Forelimb muscle (tissue), 1 donor: ENCODE data around the gene FSD1. TPM values are rescaled to one million over a fixed set of nuclear protein-coding genes. Genes with fewer than 3 reads are reported as not detected.
"Not testable (repeated sequence)": the region's sequence is repeated elsewhere in the genome, so short reads cannot be mapped to it uniquely, and the experiment has no call there.

Experiments
- DNase-seq: peaks from one replicate; pipeline ENCODE4 v3.0.0-alpha.2; 2013; ENCODE audit warnings: low read depth
- polyA plus RNA-seq: library from polyadenylated mRNA; unstranded; fragments of 120-200 nt; gene quantifications from one replicate; pipeline ENCODE4 v1.2.1, GENCODE V29; 2013; ENCODE audit not compliant: insufficient read length

The FSD1 gene
- polyA plus RNA-seq, 1 donor, result 2.4 TPM

DNA sequence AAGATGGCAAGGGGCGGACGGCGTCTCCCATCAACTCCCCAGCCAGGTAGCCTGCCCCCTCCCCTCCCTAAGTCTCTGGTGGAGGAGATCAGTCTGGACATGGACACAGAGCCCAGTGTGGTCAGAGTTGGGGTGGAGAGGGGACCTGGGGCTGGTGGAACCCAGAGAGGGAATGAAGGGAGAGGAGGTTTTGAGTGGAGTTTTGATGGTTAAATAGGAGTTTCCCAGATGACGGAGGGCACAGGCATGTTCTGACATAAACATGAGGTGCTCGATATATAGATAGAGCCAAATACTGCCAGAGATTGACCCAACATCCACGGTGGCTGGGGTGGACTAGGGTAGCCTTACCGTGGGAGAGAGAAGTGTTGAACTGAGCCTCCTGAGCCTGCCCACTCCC lies 14.1 kb downstream of the FSD1 start:
- DNase-seq, result no peak

- no peak for DNase-seq
These were observed 14.8 kb downstream of the FSD1 start for GRCh38 chr19:4319067-4319718.

DNA sequence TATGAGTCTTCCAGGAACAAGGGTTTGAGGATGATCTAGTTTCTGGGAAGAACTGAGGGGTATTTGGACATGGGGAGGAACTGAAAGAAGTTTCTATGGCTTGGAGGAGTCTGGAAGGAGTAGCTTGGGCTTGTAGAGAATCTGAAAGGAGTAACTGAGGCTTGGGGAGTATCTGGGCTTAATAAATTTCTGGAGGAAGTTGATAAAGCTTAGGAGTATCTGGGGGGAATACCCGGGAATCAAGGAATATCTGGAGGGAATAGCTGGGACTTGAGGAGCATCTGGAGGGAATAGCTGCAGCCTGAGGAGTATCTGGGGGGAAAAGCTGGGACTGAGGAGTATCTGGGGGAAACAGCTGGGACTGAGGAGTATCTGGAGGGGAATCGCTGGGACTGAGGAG lies 16.0 kb downstream of the FSD1 start:
- DNase-seq, result no peak

DNA sequence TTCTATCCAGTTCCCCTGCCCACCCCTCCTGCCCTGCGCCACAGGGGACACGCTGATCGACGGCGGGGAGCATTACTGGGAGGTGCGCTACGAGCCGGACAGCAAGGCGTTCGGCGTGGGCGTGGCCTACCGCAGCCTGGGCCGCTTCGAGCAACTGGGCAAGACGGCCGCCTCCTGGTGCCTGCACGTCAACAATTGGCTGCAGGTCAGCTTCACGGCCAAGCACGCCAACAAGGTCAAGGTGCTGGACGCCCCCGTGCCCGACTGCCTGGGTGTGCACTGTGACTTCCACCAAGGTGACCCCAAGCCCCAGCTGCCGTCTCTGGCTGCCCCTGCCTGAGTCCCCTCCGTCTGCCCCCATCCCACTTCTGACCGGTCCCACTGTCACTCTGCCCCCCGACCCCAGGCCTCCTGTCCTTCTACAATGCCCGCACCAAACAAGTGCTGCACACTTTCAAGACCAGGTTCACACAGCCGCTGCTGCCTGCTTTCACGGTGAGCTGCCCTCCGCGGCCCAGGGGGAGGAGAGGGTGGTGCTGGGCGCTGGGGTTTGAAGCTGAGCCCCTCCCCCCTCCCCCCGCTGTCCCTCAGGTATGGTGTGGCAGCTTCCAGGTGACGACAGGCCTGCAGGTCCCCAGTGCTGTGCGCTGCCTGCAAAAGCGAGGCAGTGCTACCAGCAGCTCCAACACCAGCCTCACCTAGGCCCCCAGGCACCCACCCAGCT lies 18.7 kb downstream of the FSD1 start:
- DNase-seq, result no peak

DNA sequence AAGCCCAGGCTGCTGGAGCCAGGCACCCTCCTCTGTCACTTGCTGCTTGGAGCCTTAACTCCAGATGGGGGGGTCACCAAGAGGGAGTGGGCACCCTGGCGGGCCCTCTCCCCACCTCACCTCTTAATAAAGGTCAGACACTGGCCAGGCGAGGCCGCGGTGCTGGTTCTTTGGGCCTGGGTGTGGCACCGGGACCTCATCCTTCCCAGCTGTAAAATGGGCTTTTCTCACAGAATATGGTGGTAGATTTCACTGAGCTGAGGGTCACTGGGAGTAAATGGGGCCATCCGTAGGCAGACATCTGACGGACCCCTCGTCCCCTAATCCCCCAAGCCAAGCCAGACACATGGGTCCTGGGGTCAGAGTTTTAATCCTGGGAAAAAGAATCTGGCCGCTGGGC lies 19.3 kb downstream of the FSD1 start:
- DNase-seq, result no peak

- no peak for DNase-seq
These were observed 19.8 kb downstream of the FSD1 start for GRCh38 chr19:4324228-4324627.

DNA sequence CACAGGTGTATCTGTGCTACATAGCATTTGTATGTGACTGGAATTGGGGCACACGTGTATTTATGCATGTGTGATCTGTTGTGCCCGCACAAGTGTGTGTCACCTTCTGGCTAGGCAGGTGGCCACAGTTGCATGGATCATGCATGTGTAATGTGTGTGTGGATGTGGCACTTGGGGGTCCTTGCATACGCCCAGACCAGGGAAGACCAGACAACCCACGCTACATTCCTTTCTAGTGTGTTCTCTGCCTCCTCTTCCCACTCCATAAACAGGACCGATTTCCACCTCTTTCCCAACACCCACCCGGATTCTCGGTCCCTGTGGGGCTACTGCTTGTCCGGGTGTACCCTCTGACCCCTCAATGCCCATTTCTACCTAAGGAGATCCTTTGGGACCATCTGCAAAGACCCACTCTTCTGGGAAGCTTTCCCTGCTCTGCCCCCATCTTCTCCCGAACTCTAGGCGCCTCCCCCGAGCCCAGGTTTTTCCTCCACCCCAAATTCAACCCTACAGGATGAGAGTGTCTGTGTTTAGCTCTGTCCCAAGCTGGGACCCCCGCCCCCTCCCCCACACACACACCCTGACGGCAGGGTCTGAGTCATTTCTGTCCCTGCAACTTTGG lies 21.9 kb downstream of the FSD1 start:
- DNase-seq, result no peak

GRCh38 chr19:4326837-4327251 lies 22.4 kb downstream of the FSD1 start:
- DNase-seq, result no peak

- DNase-seq, result no peak
These were observed 23.0 kb downstream of the FSD1 start for GRCh38 chr19:4327252-4327876.

- no peak for DNase-seq
These were observed 23.5 kb downstream of the FSD1 start for GRCh38 chr19:4327877-4328242.

DNA sequence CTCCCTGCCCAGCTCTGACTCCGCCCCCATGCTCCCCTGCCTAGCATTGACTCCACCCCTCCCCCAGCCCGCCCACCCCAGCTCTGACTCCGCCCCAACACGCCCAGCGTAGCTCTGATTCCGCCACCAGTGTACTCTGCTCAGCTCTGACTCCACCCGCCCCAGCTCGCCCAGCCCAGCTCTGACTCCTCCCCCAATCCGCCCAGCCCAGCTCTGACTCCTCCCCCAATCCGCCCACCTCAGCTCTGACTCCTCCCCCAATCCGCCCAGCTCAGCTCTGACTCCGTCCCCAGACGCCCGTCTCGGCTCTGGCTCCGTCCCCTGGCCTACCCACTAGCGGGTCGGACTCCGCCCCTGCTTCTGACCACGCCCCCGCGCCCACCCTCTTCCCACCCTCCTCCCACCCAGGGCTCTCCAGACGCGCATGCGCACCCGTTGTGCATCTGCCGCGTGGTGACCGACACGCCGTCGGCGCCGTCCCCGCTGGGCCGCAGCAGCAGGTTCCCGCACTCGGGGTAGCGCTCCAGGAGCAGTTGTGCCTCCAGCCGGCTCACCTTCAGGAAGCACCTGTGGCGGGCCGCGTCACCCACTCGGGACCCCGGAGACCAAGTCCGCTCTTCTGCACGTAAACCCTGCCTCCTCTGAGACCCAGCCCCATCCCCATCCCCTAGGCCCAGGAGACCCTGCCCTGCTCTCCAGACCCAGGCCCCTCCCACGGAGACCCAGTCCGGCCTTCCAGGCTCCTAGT lies 24.0 kb downstream of the FSD1 start:
- peak; percentile 59 for DNase-seq

DNA sequence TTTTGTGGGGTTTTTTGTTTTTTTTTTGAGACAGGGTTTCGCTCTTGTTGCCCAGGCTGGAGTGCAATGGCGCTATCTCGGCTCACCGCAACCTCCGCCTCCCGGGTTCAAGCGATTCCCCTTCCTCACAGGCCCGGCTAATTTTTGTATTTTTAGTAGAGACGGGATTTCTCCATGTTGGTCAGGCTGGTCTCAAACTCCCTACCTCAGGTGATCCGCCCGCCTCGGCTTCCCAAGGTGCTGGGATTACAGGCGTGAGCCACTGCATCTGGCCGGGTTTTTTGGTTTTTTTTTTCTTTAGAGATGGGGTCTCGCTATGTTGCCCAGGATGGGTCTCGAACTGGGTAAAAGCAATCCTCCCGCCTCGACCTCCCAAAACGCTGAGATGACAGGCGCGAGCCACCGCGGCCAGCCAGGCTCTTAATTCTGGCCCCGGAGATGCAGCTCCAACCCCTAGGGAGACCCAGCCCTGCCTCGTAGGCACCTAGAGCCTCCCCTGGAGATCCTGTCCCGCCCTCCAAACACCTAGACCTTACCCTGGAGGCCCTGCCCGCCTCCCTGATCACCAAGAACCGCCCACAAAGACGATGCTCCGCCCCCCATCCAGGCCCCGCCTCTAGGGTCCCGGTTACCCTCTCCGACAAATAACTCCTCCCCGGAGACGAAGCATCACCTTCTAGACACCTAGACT lies 24.7 kb downstream of the FSD1 start:
- not testable (repeated sequence) for DNase-seq

- no peak for DNase-seq
These were observed 25.5 kb downstream of the FSD1 start for GRCh38 chr19:4329858-4330257.

DNA sequence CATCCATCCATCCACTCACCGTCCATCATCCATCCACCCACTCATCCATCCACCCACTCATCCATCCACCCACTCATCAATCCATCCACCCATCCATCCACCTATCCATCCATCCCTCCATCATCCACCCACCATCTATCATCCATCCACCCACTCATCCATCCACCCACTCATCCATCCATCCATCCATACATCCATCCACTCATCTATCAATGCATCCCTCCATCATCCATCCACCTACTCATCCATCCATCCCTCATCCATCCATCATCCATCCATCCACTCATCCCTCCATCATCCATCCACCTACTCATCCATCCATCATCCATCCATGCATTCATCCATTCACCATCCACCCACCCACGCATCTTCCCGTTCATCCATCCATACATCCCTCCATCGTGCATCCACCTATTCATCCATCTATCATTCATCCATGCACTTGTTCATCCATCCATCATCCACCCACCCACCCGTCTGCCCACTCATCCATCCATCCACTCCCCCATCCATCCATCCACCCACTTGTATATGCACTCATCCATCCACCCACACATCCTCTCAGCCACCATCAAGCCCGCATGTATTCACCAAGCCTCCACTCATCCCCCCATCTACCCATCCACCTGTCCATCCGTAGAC lies 30.7 kb downstream of the FSD1 start:
- DNase-seq, result no peak

DNA sequence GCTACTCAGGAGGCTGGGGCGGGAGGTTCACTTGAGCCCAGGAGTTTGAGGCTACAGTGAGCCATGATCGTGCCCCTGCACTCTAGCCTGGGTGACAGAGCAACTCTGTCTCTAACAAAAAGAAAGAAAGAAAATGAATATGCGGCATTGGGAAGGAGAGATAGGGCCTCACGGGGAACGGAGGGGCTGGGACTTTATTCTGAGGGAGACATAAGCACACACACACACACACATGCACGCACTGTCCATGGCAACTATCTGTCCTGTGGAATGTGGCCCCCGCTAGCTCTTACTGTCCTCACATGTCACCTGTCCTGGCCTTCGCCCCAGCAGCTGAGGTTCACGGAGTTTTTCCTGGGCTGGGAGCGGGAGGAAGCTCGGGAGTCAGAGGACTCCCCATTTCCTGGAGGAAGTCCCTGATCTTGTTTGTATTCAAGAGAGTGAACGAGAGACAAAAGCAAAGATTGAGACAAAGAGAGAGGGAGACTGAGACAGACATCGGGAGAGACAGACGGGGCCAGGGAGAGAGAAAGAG lies 33.6 kb downstream of the FSD1 start:
- no peak for DNase-seq

DNA sequence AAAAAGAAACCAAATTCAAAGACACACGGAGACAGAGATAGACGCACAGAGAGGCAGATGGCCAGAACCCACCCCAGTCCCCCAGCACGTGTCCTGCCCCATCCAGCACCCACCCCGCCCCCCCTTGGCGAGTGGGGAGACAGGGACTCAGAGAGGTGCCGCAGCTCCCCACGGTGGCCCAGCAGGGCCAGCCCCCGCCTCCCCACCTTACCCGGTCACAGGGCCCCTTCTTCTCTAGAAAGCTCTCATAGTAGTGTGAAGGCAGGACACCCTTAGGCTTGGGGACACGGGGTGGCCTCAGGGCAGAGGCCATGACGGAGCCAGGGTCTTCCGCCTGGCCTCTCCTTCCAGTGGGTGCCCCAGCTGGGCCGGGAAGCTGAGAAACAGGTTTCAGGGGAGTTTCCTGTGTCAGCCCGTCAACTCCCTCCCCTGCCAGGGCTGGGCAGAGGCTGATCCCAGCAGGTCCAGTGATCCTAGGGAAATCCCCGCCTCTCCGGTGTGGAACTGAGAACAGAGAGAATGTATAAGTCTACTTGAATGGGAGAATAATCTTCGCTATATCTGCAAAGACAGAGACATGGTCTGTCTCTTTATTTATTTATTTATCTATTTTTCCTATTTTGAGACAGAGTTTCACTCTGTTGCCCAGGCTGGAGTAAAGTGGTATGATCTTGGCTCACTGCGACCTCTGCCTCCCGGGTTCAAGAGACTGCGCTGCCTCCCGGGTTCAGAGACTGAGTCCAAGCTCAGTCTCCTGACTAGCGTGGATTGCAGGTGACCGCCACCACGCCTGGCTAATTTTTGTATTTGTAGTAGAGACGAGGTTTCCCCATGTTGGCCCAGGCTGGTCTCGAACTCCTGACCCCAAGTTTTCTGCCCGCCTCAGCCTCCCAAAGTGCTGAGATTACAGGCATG lies 34.3 kb downstream of the FSD1 start, which contains the start of gene STAP2:
Gene STAP2, minus strand, starts transcription at position 387 of the 915 bp plus-strand sequence. Its CDS starts 74 bp downstream, at position 313.
- DNase-seq, result no peak

DNA sequence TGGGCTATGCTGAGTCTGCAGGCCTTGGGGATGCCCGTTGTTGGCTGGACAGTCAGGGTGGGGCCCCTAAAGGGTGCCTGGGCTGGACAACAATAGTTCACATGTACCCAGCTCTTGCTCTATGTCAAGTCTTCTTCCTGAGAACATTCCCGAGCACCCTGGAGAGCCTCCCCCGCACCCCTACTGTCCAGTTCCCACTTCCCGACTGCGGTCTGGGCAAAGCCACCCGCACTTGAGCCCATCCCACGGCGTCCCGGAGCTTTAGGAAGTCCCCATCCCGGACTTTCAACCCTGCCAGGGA lies 37.9 kb downstream of the FSD1 start:
- no peak for DNase-seq

DNA sequence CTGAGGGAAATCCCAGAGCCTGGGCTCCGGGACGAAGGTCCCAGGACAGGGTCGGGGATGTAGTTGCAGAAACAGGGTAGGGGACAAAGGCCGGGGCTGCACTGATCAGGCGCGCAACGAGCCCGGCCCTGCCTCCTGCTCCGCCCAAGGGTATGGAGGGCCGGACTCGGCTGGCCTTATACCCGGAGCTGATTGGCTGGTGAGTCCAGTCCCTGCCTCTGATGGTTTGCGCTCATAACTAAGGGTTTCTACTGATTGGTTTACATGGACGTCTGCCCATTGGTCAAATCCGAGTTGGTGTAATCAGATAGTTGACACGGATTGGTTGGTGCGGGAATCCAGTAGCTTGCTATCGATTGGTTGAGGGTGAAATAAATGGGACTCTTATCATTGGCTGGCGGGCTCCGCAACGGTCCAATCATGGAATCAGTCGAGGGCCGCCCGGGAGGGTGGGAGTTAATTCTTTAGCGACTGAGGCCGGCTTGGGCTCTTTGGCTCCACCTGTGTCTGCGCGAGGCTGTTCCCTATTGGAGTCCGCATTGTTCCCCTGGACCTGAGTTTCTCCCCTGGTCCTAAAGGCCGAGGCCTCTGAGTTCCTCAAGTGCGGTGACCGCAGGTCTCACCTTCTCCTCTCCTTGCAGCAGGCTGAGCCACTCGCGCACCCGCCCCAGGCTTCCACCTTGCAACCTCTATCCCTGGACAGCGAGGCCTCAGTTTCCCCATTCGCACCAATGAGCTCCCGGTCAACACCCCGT lies 38.4 kb downstream of the FSD1 start:
- DNase-seq, result peak; percentile 100
